CD4-positive, alpha-beta T cell treated with Interleukin-4 for 4 hours (primary cell): ENCODE data around the gene OMP.

Experiments used
- DNase-seq: peaks from one replicate; pipeline ENCODE4 v3.0.0-alpha.2; 2020

OMP gene

DNA sequence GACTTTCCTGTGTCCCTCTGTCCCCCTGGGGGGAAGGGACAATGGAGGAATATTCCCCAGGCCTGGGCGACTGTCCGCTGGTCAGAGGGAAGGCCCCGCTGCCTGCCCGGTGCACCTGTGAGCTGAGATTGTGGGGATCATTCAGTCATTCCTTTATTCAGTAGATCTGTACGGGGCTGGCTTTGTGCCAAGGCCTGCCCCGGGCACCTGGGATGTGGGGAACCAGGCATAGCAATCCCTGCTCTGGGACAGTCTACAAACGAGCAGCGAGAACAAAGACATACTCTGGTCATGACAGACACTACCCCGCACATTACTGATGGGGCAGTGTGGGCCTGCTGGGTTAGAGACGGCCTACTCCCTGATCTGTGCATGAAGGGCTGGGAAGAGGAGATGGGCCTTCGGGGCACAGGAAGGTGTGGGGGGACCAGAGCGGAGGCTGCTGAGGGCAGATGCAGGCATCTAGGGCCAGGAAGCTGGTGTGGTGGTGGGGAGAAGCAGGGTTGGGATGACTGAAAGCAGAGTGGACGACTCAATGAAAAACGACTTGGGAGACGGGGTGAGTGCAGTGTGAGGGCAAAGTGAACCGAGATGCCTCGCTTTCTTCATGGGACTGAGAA is 23.6 kb downstream of the OMP start:
- DNase-seq: no peak

DNA sequence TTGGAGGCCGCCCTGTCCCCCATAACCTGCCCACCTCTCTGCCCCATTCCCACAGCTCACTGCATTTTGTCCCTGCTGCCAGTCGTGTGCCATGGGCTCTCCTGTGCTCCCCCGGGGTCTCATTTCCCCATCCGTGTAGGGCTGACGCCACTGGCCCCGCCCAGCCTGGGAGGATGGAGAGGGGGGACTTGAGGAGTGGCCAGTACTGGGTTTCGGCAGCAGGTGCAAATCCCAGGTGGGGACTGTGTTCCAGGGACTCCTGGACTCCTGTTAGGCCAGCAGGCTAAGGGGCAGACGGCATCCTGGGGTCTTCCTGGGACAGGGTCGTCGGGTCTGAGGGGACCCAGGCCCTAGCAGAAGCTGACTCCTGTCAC is 24.2 kb downstream of the OMP start:
- DNase-seq: no peak

DNA sequence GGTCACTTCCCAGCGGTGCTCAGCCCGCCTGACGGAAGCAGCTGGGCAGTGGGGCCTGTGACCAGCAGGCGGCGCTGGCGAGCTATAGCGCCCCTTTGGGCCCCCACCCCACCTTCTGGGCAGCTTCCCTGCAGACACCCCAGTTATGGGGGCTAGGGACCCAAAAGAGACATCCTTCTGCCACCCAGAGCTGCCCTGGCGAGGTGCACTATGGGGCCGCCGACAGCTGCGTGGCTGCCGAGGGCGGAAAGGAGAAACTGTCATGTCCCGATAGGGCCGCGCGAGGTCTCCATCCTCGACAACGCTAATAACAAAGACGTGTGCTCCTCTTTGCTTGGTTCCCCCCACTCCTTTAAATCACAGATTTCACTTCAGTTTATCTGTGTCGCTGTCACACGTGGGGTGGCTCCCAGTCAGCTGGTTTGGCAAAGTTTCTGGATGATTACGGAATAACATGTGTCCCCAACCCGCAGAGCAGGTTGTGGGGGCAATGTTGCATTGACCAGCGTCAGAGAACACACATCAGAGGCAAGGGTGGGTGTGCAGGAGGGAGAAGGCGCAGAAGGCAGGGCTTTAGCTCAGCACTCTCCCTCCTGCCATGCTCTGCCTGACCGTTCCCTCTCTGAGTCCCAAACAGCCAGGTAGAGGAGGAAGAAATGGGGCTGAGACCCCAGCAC is 24.7 kb downstream of the OMP start:
- peak; percentile 26 for DNase-seq

DNA sequence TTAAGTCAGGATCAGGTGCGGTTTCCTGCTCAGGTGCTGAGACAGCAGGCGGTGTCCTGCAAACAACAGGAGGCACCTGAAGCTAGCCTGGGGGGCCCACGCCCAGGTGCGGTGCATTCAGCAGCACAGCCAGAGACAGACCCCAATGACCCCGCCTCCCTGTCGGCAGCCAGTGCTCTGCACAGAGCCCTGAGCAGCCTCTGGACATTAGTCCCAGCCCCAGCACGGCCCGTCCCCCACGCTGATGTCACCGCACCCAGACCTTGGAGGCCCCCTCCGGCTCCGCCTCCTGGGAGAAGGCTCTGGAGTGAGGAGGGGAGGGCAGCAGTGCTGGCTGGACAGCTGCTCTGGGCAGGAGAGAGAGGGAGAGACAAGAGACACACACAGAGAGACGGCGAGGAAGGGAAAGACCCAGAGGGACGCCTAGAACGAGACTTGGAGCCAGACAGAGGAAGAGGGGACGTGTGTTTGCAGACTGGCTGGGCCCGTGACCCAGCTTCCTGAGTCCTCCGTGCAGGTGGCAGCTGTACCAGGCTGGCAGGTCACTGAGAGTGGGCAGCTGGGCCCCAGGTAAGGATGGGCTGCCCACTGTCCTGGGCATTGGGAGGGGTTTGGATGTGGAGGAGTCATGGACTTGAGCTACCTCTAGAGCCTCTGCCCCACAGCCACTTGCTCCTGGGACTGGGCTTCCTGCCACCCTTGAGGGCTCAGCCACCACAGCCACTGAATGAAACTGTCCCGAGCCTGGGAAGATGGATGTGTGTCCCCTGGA is 25.5 kb downstream of the OMP start, which contains the start of gene MYO7A:
Gene MYO7A, plus strand, starts transcription at position 327 of the 772 bp plus-strand sequence. CDS start 2,389 bp downstream, outside the sequence.
- DNase-seq: no peak

DNA sequence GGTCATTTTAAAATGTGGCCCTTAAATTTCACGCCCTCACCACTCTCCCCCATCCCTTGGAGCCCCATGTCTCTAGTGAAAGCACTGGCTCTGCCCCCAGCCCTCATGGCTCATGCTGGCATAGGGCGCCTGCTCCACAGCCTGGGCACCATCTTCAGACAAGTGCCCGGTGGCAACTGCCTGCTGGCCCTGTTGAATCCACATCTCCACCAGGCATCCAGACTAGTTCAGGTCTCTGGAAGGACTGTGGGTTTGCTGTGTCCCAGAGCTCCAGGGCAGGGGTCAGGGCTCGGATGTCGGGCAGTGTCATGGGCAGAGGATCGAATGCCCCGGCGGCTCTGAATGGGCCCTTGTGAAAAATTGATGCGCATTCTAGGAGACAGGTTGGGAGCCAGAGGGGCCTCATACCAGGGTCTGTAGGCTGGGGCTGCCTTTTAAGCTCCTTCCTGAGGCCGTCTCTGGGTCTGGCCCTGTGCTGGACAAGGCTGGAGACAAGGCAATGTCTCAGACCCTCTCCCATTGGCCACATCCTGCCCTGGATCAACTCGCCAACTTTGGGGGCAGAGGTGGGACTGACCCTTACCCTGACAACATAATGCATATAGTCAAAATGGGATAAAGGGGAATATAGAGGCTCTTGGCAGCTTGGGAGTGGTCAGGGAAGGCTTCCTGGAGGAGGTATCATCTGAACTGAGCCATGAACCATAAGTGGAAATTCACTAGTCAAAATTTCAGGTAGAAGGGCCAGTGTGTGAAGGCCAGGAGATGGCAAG is 26.6 kb downstream of the OMP start:
- DNase-seq: no peak

DNA sequence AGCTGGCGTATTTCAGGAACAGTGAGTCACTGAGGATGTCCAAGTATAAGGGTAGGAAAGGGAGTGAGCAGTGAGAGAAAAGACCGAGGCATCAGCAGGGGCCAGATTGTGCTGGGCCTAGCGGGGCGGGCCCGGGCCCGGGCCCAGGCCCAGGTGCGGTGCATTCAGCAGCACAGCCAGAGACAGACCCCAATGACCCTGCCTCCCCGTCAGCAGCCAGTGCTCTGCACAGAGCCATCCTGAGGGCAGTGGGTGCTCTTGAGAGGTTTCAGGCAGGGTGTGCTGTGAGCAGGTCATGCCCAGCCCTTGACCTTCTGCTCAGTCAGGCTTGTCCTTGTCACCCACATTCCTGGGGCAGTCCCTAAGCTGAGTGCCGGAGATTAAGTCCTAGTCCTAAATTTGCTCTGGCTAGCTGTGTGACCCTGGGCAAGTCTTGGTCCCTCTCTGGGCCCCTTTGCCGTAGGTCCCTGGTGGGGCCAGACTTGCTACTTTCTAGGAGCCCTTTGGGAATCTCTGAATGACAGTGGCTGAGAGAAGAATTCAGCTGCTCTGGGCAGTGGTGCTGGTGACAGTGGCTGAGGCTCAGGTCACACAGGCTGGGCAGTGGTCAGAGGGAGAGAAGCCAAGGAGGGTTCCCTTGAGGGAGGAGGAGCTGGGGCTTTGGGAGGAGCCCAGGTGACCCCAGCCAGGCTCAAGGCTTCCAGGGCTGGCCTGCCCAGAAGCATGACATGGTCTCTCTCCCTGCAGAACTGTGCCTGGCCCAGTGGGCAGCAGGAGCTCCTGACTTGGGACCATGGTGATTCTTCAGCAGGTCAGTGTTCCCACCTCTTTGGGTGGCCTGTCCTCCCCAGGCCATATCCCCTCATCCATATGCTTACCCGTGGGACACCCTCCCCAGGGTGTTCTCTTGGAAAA is 27.5 kb downstream of the OMP start:
- no peak for DNase-seq

DNA sequence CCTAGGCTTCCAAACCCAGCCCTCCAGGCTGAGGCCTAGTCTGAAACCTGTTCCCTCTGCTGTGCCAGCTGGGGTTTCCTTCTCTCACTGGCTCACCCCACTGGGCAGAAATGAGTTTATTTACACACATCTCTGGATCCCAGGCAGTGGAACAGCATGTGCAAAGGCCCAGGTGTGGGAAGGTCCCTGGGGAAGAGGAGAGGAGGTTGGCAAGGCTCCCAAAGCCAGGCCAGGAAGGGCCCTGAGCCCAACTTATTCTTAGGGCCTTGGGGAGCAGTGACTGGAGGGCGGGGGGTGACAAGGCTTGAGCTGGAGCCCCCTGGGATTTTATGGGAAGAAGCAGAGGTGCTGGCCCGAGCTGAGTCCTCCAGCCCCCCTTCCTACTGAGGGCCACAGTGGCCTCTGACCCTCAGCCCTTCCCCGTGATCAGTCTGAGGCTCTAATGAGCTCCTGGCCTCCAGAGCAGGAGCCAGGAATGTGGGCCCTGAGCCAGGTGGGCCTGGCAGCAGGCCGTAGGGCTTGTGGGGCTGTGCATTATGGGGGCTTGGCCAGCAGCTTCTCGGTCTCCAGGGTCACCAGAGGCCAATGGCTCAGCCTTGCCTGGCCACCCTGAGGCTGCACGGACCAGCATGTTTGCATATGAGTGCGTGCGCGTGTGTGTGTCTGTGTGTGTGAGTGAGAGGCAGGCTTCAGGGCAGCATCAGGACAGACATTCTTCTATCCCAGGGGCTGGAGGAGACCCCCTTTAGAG is 28.3 kb downstream of the OMP start:
- no peak for DNase-seq

DNA sequence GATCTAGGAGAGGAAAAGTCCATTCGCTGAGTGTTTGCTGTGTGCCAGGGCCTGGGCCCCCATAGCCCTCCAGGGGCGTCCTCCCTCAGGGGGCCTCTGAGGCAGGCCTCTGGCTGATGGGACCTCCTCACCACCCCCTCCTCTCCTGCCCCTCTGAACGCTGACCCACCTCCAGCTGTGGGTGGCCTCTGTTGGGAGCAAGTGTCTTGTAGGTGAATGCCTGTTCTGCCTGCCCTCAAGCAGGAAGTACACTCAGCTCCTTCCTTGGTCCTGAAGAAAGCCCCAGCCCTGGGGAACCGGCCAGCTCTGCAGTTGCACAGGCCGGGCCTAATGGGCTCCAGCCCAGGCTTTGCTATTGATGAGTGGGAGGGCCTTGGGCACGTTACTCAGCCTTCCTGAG is 28.9 kb downstream of the OMP start:
- DNase-seq: no peak

DNA sequence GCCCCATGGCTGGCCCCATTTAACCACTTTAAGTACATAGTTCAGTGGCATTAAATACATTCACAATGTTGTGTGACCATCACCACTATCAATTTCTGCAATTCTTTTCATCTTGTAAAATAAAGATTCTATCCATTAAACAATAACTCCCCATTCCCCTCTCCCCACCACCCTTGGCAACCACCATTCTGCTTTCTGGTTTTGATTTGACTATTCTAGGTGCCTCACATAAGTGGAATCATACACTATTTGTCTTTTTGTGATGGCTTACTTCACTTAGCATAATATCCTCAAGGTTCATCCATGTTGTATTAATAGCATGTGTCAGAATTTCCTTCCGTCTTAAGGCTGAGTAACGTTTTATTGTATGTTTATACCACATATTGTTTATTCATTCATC is 32.4 kb downstream of the OMP start:
- no peak for DNase-seq

DNA sequence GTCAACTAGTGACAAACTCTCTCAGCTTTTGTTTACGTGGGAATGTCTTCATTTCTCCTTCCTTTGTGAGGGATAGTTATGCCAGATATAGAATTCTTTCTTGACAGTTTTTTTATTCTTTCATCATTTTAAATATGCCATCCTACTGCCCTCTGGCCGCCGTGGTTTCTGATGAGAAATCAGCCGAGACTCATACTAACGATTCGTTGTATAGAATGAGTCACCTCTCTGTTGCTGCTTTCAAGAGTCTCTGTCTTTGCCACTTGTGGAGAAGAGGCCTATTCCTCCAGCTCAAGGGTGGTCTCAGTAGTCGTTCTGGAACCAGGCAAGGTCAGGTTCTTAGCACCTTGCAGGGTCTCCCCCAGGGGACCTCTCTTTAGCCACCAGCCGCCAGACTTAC is 33.4 kb downstream of the OMP start:
- DNase-seq: no peak

DNA sequence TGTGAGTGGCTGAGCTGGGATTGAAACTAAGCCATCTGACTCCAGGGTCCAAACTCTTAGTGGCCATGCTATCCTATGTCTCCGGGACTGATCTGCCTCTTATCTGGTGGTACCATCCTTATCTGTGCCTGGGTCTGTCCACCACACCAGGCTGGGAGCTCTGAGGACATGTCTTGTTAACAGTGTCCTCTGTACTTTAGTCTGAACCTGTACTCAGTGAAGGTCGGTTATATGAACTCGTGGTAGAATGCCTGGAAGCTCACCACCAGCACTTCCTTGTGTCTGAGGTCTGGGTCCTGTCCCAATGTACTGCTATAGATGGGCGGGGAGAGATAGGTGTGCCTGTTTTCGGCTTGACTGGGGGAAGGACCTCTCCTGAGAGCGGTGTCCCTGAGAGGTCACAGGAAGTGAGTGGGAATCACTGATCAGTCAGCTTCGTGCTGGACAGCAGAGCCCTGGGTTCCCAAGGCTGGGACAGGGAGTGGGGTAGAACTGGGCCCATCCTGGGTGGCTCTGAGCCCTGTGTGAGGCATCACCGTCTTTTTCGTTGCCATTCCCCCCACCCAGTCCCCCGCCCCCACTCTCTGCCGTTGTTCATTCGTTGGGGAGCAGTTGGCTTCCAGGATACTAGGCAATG is 34.3 kb downstream of the OMP start:
- DNase-seq: no peak

DNA sequence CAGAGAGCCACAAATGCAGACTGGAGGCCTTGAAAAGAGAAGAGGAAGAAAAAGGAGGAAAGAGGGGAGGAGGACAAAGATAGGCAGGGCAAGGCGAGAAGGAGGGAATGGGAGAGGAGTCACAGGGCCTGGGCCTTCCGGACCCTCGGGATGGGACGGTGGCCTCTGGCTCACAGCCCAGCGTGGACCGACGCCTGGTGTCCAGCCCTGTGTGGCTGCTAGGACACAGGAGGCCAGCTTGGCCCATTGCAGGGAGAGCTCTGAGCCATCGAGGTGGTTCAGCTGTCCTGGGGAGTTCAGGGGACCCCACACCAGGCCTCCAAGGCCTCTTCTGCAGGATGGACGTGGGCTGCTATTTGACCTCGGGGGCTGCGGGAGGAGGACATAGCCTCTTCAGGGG is 34.8 kb downstream of the OMP start:
- no peak for DNase-seq

DNA sequence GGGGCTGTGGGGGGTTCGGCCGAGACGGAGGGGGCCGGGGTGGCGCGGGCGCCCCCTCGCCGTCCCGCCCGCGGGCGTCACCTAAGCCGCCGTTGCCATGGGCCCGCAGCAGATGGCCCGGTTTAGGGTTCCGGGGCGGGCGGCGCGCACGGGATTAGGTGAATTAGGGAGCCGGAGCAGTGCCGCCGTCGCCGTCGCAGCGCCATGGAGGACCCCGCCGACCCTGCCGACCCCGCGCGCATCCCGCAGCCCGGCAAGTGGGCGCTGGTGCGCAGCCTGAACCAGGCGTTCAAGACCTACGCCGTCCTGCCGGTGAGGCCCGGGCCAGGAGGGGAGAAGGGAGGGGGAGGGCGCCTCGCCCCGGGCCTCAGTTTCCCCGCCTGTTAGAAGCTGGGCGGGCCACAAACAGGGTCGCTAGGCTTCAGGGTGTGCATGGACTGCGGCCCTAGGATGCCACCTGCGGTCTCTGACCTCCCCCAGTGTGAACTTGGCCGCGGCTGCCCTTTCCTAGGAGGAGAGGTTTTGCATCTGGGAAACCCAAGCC is 35.5 kb downstream of the OMP start:
- no peak for DNase-seq

DNA sequence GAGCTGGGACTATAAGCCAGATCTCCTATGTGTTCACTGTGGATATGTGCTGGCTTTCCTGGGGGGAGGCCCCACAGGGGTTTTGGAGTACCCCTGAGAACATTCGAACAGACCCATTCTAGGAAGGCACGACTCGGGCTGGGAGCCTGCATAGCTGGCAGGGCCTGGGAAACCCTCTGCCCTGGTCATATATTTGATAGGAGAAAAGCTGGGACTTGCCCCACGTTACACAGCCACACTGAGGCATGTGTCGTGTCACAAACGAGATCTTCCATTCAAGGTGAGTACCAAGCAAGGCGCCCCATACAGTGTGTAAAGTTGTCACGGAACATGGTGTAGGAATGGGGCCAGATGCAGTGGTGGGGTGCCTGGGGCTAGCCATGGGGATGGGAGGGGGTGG is 36.6 kb downstream of the OMP start:
- DNase-seq: no peak

DNA sequence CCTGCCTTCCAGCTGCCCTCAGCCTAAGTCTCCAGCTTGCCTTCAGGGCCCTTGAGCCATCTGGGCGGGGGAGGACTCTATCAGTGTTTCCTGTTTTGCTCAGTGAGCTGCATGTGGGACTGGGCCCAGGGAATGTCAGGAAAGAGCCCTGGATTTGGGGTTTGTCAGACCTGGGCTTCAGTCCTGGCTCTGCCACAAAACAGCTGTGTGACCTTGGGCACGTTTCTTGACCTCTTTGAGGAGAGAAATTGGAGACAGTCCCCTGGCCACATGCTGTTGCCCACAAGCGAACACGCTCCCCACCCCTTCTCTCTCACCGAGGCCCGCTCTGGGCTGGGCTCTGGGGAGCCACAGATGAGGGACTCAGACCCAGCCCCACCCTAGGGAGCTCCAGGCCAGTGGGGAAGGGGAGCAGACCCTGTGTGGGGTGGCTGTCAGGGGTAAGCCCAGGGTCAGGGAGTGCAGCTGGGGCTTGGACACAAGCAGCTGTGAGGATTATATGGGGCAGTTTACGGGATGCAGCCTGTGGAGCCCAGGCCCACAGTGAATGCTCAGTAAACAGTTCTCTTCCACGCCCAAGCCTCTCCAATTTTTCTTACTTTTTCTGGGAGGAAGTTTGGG is 37.7 kb downstream of the OMP start:
- DNase-seq: no peak

DNA sequence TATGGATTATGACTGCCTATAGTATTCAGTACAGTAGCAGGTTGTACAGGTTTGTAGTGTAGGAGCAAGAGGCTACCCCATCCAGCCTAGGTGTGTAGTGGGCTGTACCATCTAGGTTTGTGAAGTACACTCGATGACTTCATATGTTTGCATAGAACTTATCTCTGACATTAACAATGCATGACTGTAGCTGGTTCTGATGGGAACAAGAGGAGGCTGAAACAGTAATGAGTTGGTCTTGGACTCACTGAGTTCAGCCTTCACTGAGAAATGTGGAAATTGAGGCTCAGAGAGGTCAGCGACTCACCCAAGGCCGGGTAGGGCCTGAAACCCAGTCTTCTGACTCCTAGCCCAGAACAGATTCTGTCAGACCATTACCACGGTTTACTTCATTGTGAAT is 38.4 kb downstream of the OMP start:
- DNase-seq: no peak

DNA sequence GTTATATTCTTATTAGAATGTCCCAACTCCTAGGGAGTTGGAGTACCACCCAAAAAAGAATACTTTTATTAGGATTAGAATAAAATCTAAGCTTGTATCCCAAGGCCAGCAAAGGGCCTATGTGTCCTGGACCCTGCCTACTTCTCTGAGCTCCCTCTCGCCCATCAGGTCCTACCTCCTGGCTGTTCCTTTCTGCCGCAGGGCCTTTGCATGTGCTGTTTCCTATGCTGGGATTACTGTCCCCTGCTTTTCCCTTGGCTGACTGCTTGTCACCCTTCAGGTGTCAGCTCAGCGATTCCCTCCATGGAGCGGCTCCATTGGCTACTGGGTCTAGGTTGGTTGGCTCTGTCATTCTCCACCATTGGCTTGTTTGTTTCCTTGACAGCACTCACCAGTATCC is 38.8 kb downstream of the OMP start:
- DNase-seq: no peak

DNA sequence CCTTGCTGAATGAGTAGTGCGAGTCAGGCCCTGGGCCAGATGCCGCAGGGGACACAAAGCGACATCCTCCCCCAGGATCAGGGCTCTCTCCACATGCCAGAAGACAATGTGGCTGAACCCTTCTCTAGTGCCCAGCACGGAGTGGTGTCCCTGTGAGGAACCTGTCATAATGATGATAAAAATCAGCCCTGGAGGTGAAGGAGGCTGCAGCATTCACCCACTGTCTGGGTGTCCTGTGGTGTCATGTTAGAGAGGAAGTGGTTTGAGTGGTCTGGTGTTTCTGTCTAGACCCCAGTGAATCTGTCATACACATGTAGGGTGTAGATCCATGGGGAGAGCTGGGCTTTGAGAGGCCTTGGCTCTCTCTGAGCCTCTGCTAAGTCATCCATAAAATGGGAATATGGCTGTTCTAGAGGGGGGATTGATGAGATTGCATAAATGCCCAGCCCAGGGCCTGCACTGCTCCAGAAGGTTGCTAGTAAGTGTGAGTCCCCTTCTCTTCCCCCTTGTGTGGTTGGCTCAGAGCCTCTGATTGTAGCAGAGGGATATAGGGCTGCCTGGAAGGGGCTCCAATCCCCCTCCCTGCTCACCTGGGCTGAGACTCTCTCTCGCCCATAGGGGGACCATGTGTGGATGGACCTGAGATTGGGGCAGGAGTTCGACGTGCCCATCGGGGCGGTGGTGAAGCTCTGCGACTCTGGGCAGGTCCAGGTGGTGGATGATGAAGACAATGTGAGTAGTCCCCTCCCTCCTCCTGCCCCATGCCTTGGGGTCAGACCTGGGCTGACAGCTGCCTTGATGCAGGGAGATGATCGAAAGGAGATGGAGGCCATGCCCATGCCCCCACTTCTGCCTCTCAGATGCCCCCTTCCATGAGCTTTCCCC is 39.7 kb downstream of the OMP start:
- DNase-seq: peak; percentile 8

DNA sequence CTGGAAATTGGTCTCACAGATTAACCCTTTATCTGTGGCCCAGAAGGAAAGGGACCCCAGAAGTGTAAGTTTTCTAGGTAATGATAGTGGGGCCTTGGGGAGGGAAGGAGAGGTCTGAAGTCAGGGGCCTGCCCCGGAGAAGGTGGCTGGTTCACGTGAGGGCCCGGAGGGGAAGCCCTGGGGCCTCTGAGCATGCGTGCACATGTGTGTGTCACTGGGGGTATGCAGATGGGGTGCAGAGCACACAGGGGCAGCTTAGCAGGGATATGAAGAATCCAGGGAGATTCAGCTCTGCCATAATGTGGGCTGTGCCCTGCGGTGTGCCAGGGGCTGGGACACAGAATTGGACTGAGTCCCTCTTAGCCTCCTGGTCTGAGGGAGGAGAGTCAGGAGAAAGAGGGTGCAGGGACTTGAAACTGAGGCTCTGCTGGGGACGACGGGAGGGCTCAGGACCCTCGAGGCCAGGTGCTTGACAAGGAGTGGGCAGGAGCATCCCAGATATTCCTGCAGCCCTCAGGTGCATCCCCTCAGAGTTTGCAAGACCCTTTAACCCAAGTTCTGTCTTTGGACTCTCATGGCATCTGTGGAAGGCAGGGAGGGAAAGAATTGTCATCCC is 40.9 kb downstream of the OMP start:
- DNase-seq: no peak
